Loucy (cell line): ENCODE results near the gene SMARCD3.

Experiments used
- H2AFZ ChIP-seq: fragments of 200-600 bp; sonication (generic); 2 replicates; pipeline ENCODE4 v1.6.0; 2016; ENCODE audit warnings: antibody characterized with exemption, mild to moderate bottlenecking, low read length, moderate library complexity
- H3F3A ChIP-seq: fragments of 200-600 bp; 2 replicates; pipeline ENCODE4 v1.6.0; 2016; ENCODE audit warnings: antibody characterized with exemption, low read depth, mild to moderate bottlenecking
- H3K27me3 ChIP-seq: fragments of 200-600 bp; sonication (generic); 2 replicates; pipeline ENCODE4 v1.6.1; 2014; ENCODE audit warnings: low read length, mild to moderate bottlenecking; ENCODE audit not compliant: insufficient read depth, poor library complexity, severe bottlenecking
- H3K36me3 ChIP-seq: fragments of 200-600 bp; sonication (generic); 2 replicates; pipeline ENCODE4 v1.6.1; 2016; ENCODE audit warnings: low read length; ENCODE audit not compliant: insufficient read depth
- H3K4me1 ChIP-seq: fragments of 200-600 bp; sonication (generic); 2 replicates; pipeline ENCODE4 v1.5.1; 2014; ENCODE audit warnings: low read length, mild to moderate bottlenecking; ENCODE audit not compliant: insufficient read depth, poor library complexity, severe bottlenecking
- H3K4me2 ChIP-seq: fragments of 200-600 bp; sonication (generic); 2 replicates; pipeline ENCODE4 v1.6.0; 2014; ENCODE audit warnings: antibody characterized with exemption, low read length, low read depth, mild to moderate bottlenecking; ENCODE audit not compliant: poor library complexity, severe bottlenecking
- H3K4me3 ChIP-seq: fragments of 200-600 bp; sonication (generic); 2 replicates; pipeline ENCODE4 v1.5.1; 2014; ENCODE audit warnings: low read length, mild to moderate bottlenecking, mixed read lengths; ENCODE audit not compliant: poor library complexity, severe bottlenecking
- H3K79me2 ChIP-seq: fragments of 200-600 bp; sonication (generic); 2 replicates; pipeline ENCODE4 v1.6.1; 2014; ENCODE audit warnings: low read length; ENCODE audit not compliant: insufficient read depth
- H3K9ac ChIP-seq: fragments of 200-600 bp; sonication (generic); 2 replicates; pipeline ENCODE4 v1.6.0; 2014; ENCODE audit warnings: mild to moderate bottlenecking, low read depth, low read length, moderate library complexity; ENCODE audit not compliant: poor library complexity, severe bottlenecking
- H3K9me2 ChIP-seq: fragments of 200-600 bp; sonication (generic); replicated peaks from 2 replicates; pipeline ENCODE4 v1.6.1; 2016; ENCODE audit warnings: low read depth, low read length, mixed read lengths
- H3K9me3 ChIP-seq: fragments of 200-600 bp; sonication (generic); 2 replicates; pipeline ENCODE4 v1.6.1; 2014; ENCODE audit warnings: mild to moderate bottlenecking, antibody characterized with exemption, low read length, low read depth; ENCODE audit not compliant: insufficient read depth
- H4K20me1 ChIP-seq: fragments of 200-600 bp; sonication (generic); 2 replicates; pipeline ENCODE4 v1.6.0; 2014; ENCODE audit warnings: antibody characterized with exemption, low read length, mild to moderate bottlenecking; ENCODE audit not compliant: insufficient read depth, poor library complexity, severe bottlenecking
- CTCF ChIP-seq: fragments of 200-600 bp; sonication (generic); conservative IDR thresholded peaks from 2 replicates; pipeline ENCODE4 v1.5.1; 2014; ENCODE audit warnings: mild to moderate bottlenecking, antibody characterized with exemption, low read length
- EZH2phosphoT487 ChIP-seq: fragments of 200-600 bp; IDR thresholded peaks from 2 replicates; pipeline ENCODE4 v1.6.1; 2018; ENCODE audit warnings: antibody characterized with exemption, mild to moderate bottlenecking, moderate library complexity, borderline replicate concordance

SMARCD3 gene

GRCh38 chr7:151286148-151286547 is 37.7 kb upstream of the SMARCD3 start:
- H3K9me2 ChIP-seq, result no peaks in the 10 kb centered on the region
- H4K20me1 ChIP-seq, result no peaks in the 10 kb centered on the region
- H3K9ac ChIP-seq, result no peak overlapping the region
- H3K4me1 ChIP-seq, result no peaks in the 10 kb centered on the region
- no peaks in the 10 kb centered on the region for H3K36me3 ChIP-seq
- TF ChIP-seq CTCF, result no peak
- no peak for TF ChIP-seq EZH2phosphoT487
- H3K4me3 ChIP-seq, result no peak overlapping the region
- no peaks in the 10 kb centered on the region for H3K9me3 ChIP-seq
- no peaks in the 10 kb centered on the region for H3F3A ChIP-seq
- no peaks in the 10 kb centered on the region for H3K79me2 ChIP-seq
- H3K4me2 ChIP-seq, result no peak overlapping the region
- H2AFZ ChIP-seq, result no peak overlapping the region
- no peaks in the 10 kb centered on the region for H3K27me3 ChIP-seq

- H3K9me2 ChIP-seq, result no peaks in the 10 kb centered on the region
Measured at GRCh38 chr7:151283302-151283701, 34.8 kb upstream of the SMARCD3 start.

GRCh38 chr7:151282111-151282510 is 33.6 kb upstream of the SMARCD3 start:
- Histone ChIP-seq H3K79me2 (no peaks in the 10 kb centered on the region), H3K4me3 (no peak overlapping the region), H3K9me2 (no peaks in the 10 kb centered on the region), H3K4me1 (no peaks in the 10 kb centered on the region), H3K9ac (no peak overlapping the region), H3F3A (no peaks in the 10 kb centered on the region), H3K36me3 (no peaks in the 10 kb centered on the region), H2AFZ (no peak overlapping the region), H3K9me3 (no peaks in the 10 kb centered on the region), H3K4me2 (no peak overlapping the region), H3K27me3 (no peaks in the 10 kb centered on the region), H4K20me1 (no peaks in the 10 kb centered on the region)
- TF ChIP-seq EZH2phosphoT487 (no peak), CTCF (no peak)

More at GRCh38 chr7:151283302-151283701, 34.8 kb upstream of the SMARCD3 start:
- Histone ChIP-seq H2AFZ (no peak overlapping the region), H3F3A (no peaks in the 10 kb centered on the region), H3K4me1 (no peaks in the 10 kb centered on the region), H3K79me2 (no peaks in the 10 kb centered on the region), H3K36me3 (no peaks in the 10 kb centered on the region), H3K4me2 (no peak overlapping the region), H4K20me1 (no peaks in the 10 kb centered on the region), H3K27me3 (no peaks in the 10 kb centered on the region), H3K4me3 (no peak overlapping the region), H3K9ac (no peak overlapping the region), H3K9me3 (no peaks in the 10 kb centered on the region)
- TF ChIP-seq EZH2phosphoT487 (no peak), CTCF (no peak)
